ENCODE data around the gene ZSWIM9. TPM values are rescaled to one million over a fixed set of nuclear protein-coding genes. Genes with fewer than 3 reads are reported as not detected.
"Not testable (repeated sequence)": the region's sequence is repeated elsewhere in the genome, so short reads cannot be mapped to it uniquely, and the experiment has no call there.

Gene ZSWIM9
- polyA plus RNA-seq, 3 donors = 11.4 to 13.7 (median 13.6) TPM

DNA sequence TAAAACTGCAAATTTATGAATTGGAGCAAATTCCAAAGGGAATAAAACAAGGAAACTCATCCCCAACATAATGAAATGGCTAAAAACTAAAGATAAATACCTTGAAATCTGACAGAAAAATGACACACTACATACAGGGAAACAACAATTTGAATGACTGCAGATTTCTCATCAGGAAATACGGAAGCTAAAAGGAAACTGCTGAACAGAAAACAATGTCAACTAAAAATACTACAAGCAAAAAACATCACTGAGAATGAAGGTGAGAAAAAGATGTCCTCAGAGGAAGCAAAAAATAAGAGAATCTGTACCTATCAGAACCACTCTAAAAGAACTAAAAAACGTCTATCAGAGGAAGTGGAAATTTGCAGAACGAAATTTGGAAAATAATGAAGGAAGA, 39.5 kb downstream of the ZSWIM9 start:
- no peak for DNase-seq

GRCh38 chr19:48213959-48214358, 43.5 kb downstream of the ZSWIM9 start:
- DNase-seq = no peak

- DNase-seq = no peak
Observed at GRCh38 chr19:48216933-48217332, 46.5 kb downstream of the ZSWIM9 start.

DNA sequence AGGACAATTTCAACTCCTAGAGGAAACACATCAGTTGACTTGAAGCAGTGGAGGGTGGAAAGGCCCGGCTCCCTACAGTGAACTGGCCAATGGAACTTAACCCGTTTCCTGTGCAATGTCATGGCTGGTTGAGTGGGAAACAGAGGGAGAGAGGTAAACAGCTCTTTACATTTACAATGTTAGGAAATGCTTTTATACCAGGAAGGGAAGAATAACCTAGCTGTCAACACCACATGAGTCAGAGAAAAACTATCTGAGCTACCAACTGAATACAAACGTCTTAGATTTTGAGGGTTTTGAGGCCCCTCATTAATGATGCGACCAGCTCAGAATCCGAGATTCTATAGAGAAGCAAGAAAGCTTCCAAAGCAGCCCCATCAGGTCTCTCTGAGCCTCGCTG, 48.5 kb downstream of the ZSWIM9 start:
- no peak for DNase-seq

GRCh38 chr19:48220784-48221183, 50.3 kb downstream of the ZSWIM9 start:
- DNase-seq = not testable (repeated sequence)

GRCh38 chr19:48221628-48222027, 51.1 kb downstream of the ZSWIM9 start:
- DNase-seq = no peak

- no peak for DNase-seq
Observed at GRCh38 chr19:48230555-48231129, 60.2 kb downstream of the ZSWIM9 start.

GRCh38 chr19:48237057-48237456, 66.6 kb downstream of the ZSWIM9 start:
- no peak for DNase-seq

DNA sequence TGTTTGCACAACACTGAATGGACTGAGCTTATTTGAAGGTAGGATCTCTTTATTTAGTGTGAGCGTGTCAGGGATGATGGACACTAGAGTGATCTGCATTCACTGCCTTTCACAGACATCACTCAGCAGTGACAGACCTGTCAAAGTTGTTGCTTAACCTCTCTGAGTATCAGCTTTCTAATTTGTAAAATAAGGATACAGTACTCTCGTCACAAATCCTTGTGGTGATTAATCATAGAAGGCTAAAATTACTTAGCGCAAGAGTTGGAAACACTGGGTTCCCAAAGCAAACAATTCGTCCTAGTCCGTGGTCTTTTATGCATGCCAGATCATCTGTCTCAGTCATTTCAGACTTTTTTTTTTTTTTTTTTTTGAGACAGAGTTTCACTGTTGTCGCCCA, 68.6 kb downstream of the ZSWIM9 start:
- no peak for DNase-seq

- no peak for DNase-seq
Observed at GRCh38 chr19:48239582-48240141, 69.2 kb downstream of the ZSWIM9 start.

- DNase-seq = not testable (repeated sequence)
Observed at GRCh38 chr19:48241771-48242170, 71.3 kb downstream of the ZSWIM9 start.

DNA sequence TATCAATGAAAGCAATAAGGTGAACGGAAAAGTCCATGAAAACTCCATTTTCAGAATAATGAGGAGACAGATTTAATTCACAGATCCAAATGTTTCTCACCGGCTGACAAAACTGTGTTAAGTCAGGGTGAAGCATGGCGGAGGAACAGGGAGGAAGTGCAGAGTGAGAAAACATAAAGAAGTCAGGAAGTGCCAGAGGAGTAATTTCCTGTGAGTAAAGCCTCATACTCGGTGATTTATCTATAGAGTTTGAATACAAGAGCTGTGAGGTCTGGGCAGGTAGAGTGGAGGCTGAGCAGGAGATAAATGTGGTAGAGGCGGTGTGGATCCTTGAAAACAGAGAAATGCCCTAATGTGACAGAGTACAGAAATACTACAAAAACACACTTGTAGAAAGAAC, 73.8 kb downstream of the ZSWIM9 start:
- DNase-seq = no peak

- no peak for DNase-seq
Observed at GRCh38 chr19:48246101-48246500, 75.6 kb downstream of the ZSWIM9 start.

DNA sequence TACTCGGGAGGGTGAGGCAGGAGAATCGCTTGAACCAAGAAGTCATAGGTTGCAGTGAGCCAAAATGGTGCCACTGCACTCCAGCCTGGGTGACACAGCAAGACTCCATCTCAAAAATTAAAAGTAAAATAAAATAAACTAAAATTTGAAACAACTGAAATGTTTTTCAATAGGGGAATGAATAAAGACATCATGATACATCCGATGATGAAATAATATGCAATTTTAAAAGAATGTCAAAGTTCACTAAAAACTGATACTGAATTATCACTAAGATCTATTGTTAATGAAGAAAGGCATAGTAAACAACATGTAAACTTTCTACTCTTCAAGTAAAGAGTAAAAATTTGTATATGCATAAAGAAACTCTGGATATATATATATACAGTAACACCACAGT, 76.7 kb downstream of the ZSWIM9 start:
- DNase-seq = no peak

Other genes starting within 250 kb of the ZSWIM9 start
- not detected for gene BSPH1, start 178.5 kb upstream of the ZSWIM9 start, polyA plus RNA-seq (ENCODE audit: insufficient read length in 3 of 3)
- under 1 TPM in 1 of 3 donors, not detected in 2; 0.37 TPM for gene ELSPBP1, start 176.0 kb upstream of the ZSWIM9 start, polyA plus RNA-seq (ENCODE audit: insufficient read length in 3 of 3)
- gene CABP5, start 126.6 kb upstream of the ZSWIM9 start, polyA plus RNA-seq (ENCODE audit: insufficient read length in 3 of 3) = not detected
- 10 to 100 TPM in 1 of 3 donors, 1 to 10 TPM in 2; 5.7 to 12.5 (median 9.9) TPM for gene PLA2G4C, start 59.9 kb upstream of the ZSWIM9 start, polyA plus RNA-seq (ENCODE audit: insufficient read length in 3 of 3)
- 10 to 100 TPM; 72.0 to 77.7 (median 73.7) TPM for gene LIG1, start 336 bp upstream of the ZSWIM9 start, polyA plus RNA-seq (ENCODE audit: insufficient read length in 3 of 3)
- gene CARD8, start 85.2 kb downstream of the ZSWIM9 start, polyA plus RNA-seq (ENCODE audit: insufficient read length in 3 of 3) = 10 to 100 TPM; 52.5 to 62.7 (median 59.6) TPM
- gene ZNF114, start 99.4 kb downstream of the ZSWIM9 start, polyA plus RNA-seq (ENCODE audit: insufficient read length in 3 of 3) = 1 to 10 TPM; 6.7 to 6.9 (median 6.8) TPM
- gene EMP3, start 154.9 kb downstream of the ZSWIM9 start, polyA plus RNA-seq (ENCODE audit: insufficient read length in 3 of 3) = 10 to 100 TPM; 61.0 to 85.5 (median 67.3) TPM
- 10 to 100 TPM; 13.5 to 15.7 (median 15.1) TPM for gene TMEM143, start 193.3 kb downstream of the ZSWIM9 start, polyA plus RNA-seq (ENCODE audit: insufficient read length in 3 of 3)
- gene SYNGR4, start 193.7 kb downstream of the ZSWIM9 start, polyA plus RNA-seq (ENCODE audit: insufficient read length in 3 of 3) = under 1 TPM; 0.67 to 0.88 (median 0.79) TPM
- 100 to 1,000 TPM; 230 to 248 (median 245) TPM for gene KDELR1, start 220.9 kb downstream of the ZSWIM9 start, polyA plus RNA-seq (ENCODE audit: insufficient read length in 3 of 3)
- gene GRIN2D, start 223.0 kb downstream of the ZSWIM9 start, polyA plus RNA-seq (ENCODE audit: insufficient read length in 3 of 3) = under 1 TPM; 0.52 to 0.83 (median 0.71) TPM